ENCODE results near the gene PFAS. TPM values are rescaled to one million over a fixed set of nuclear protein-coding genes. Genes with fewer than 3 reads are reported as not detected.
A peak's percentile ranks its signal among the peaks of the same experiment; 100 is the strongest.

Gene PFAS
- total RNA-seq, 1 experiment from 2014 or later: 228 TPM

- Histone ChIP-seq H2AFZ (ENCODE audit: low read length) (no peak overlapping the region), H3K23me2 (ENCODE audit: insufficient read length, low read depth, low read length, poor library complexity, severe bottlenecking) (no peaks in the 10 kb centered on the region), H2BK120ac (ENCODE audit: low read depth, low read length, poor library complexity, severe bottlenecking) (no peak overlapping the region), H3K79me1 (ENCODE audit: insufficient read depth, low read depth, low read length, poor library complexity, severe bottlenecking) (no peaks in the 10 kb centered on the region), H3K9ac (ENCODE audit: extremely low read depth, insufficient read length, low read length) (no peak overlapping the region), H3K79me2 (ENCODE audit: insufficient read depth, low read length) (no peaks in the 10 kb centered on the region), H4K8ac (replicated peaks; ENCODE audit: insufficient read length, low read depth, low read length) (no peak overlapping the region), H4K20me1 (ENCODE audit: control insufficient read depth, insufficient read depth, insufficient read length) (no peaks in the 10 kb centered on the region), H3K14ac (ENCODE audit: insufficient read depth, low read length) (no peak overlapping the region), H3K4ac (ENCODE audit: low read depth, low read length) (no peak overlapping the region), H3K56ac (ENCODE audit: insufficient read length, low read depth, low read length) (no peak overlapping the region), H4K5ac (ENCODE audit: insufficient read length, low read depth, low read length) (no peak overlapping the region), H3K4me1 (ENCODE audit: insufficient read depth, low read length) (no peaks in the 10 kb centered on the region), H3K27me3 (ENCODE audit: insufficient read depth, low read length) (no peaks in the 10 kb centered on the region), H4K91ac (ENCODE audit: insufficient read length, low read depth, low read length) (no peak overlapping the region), H3K9me3 (ENCODE audit: control insufficient read depth, low read depth, low read length) (no peaks in the 10 kb centered on the region), H3K27ac (ENCODE audit: insufficient read length, low read depth, low read length) (no peak overlapping the region), H2BK12ac (ENCODE audit: insufficient read length, low read depth, low read length) (no peak overlapping the region), H2AK5ac (ENCODE audit: insufficient read length, low read length) (no peak overlapping the region), H2BK5ac (ENCODE audit: insufficient read length, low read length) (no peak overlapping the region), H3K4me2 (ENCODE audit: insufficient read depth, insufficient read length, low read length) (no peak overlapping the region), H2BK20ac (ENCODE audit: low read depth, low read length, poor library complexity, severe bottlenecking) (no peak overlapping the region), H3K23ac (ENCODE audit: insufficient read length, low read depth, low read length) (no peak overlapping the region), H2BK15ac (ENCODE audit: low read depth, low read length) (no peak overlapping the region), H3T11ph (ENCODE audit: low read length) (no peak overlapping the region), H3K18ac (ENCODE audit: insufficient read length, low read depth, low read length) (no peak overlapping the region)
- peaks cover 0 to 6% of the 10 kb centered on the region in 2 experiments; a peak in 1 of 5 replicates for H3K9me3 Mint-ChIP-seq
- H3K4me3 Mint-ChIP-seq: peak overlapping the region in 1 of 2 experiments; percentile 50; a peak in 1 of 5 replicates
- no CpG with 5 or more reads among the region's 3 CpGs for WGBS (ENCODE audit: extremely low coverage, insufficient read length, low lambda C conversion rate)
- no peak overlapping the region for H3K27ac Mint-ChIP-seq
- peaks cover 6% of the 10 kb centered on the region; the same call in 1 of the 2 replicates for H3K27me3 Mint-ChIP-seq (ENCODE audit: low read depth)
- no peak for TF ChIP-seq CTCF (conservative IDR thresholded peaks at IDR 0.05)
- H3K36me3 Mint-ChIP-seq (ENCODE audit: insufficient read depth in 1 of 3, low read depth in 3 of 3): no peaks in the 10 kb centered on the region
- peaks cover 4 to 5% of the 10 kb centered on the region in 2 experiments; a peak in 3 of 4 replicates for H3K4me1 Mint-ChIP-seq
- no peak for DNase-seq
Measured at GRCh38 chr17:8300226-8300625, 51.1 kb downstream of the PFAS start.

Data from H9 (cell line).